GM23338 (cell line): Measurements from ENCODE around the gene PTPN22. TPM values are rescaled to one million over a fixed set of nuclear protein-coding genes. Genes with fewer than 3 reads are reported as not detected.

Experiments
- ATAC-seq: fragments of 200-7000 bp; cut with Tn5 transposase; 3 replicates; pipeline ENCODE4 v1.9.1; 2020
- DNase-seq: peaks from one replicate; pipeline ENCODE4 v3.0.0-alpha.2; 2015; ENCODE audit warnings: low spot score
- H2AFZ ChIP-seq: fragments of 200-600 bp; sonication (generic); 2 replicates; pipeline ENCODE4 v1.8.0; 2016; ENCODE audit warnings: antibody characterized with exemption, mild to moderate bottlenecking, moderate library complexity
- H3F3A ChIP-seq: fragments of 200-600 bp; sonication (generic); replicated peaks from 2 replicates; pipeline ENCODE4 v1.8.0; 2017; ENCODE audit warnings: antibody characterized with exemption, mixed run types, low read depth
- H3K27ac ChIP-seq: fragments of 200-600 bp; sonication (generic); 2 replicates; pipeline ENCODE4 v1.6.1; 2016; ENCODE audit warnings: low read depth
- H3K27me3 ChIP-seq: fragments of 200-600 bp; sonication (generic); 2 replicates; pipeline ENCODE4 v1.8.0; 2016; ENCODE audit warnings: mild to moderate bottlenecking, mixed run types, moderate library complexity; ENCODE audit not compliant: insufficient read depth
- H3K36me3 ChIP-seq: fragments of 200-600 bp; sonication (generic); 2 replicates; pipeline ENCODE4 v1.8.0; 2016; ENCODE audit warnings: mild to moderate bottlenecking; ENCODE audit not compliant: insufficient read depth
- H3K4me1 ChIP-seq: fragments of 200-600 bp; sonication (generic); 2 replicates; pipeline ENCODE4 v1.8.0; 2016; ENCODE audit warnings: mild to moderate bottlenecking, moderate library complexity; ENCODE audit not compliant: insufficient read depth
- H3K4me2 ChIP-seq: fragments of 200-600 bp; sonication (generic); 2 replicates; pipeline ENCODE4 v1.7.1; 2017; ENCODE audit warnings: mixed run types
- H3K4me3 ChIP-seq: fragments of 200-600 bp; sonication (generic); 2 replicates; pipeline ENCODE4 v1.6.1; 2016; ENCODE audit warnings: mixed run types
- H3K79me2 ChIP-seq: fragments of 200-600 bp; sonication (generic); replicated peaks from 2 replicates; pipeline ENCODE4 v1.8.0; 2017; ENCODE audit warnings: mild to moderate bottlenecking; ENCODE audit not compliant: insufficient read depth
- H3K9me2 ChIP-seq: fragments of 200-600 bp; sonication (generic); 2 replicates; pipeline ENCODE4 v1.8.0; 2017; ENCODE audit not compliant: insufficient read depth
- H4K20me1 ChIP-seq: fragments of 200-600 bp; sonication (generic); replicated peaks from 2 replicates; pipeline ENCODE4 v1.8.0; 2017; ENCODE audit warnings: mild to moderate bottlenecking; ENCODE audit not compliant: insufficient read depth
- H3K27ac Mint-ChIP-seq: 2 replicates; pipeline ENCODE4 v1.8.0; 2020; ENCODE audit warnings: inconsistent platforms, mild to moderate bottlenecking, moderate library complexity, mixed read lengths
- H3K27me3 Mint-ChIP-seq: 3 replicates; pipeline ENCODE4 v1.8.0; 2022; ENCODE audit warnings: low read depth, mild to moderate bottlenecking, moderate library complexity, mixed read lengths, inconsistent platforms; ENCODE audit not compliant: insufficient read depth, poor library complexity
- H3K36me3 Mint-ChIP-seq: 3 replicates; pipeline ENCODE4 v1.8.0; 2021; ENCODE audit warnings: low read depth, mild to moderate bottlenecking, inconsistent platforms, moderate library complexity, mixed read lengths
- H3K4me1 Mint-ChIP-seq: 3 replicates; pipeline ENCODE4 v1.8.0; 2020; ENCODE audit warnings: mild to moderate bottlenecking, inconsistent platforms, mixed read lengths
- H3K4me3 Mint-ChIP-seq: 3 replicates; pipeline ENCODE4 v1.8.0; 2021; ENCODE audit warnings: moderate library complexity, mild to moderate bottlenecking, inconsistent platforms, mixed read lengths
- H3K9me3 Mint-ChIP-seq: 3 replicates; pipeline ENCODE4 v1.8.0; 2020; ENCODE audit warnings: moderate library complexity, mild to moderate bottlenecking, inconsistent platforms, mixed read lengths
- CREB1 ChIP-seq: fragments of 250-450 bp; sonication (Bioruptor Pico); IDR thresholded peaks from 2 replicates; pipeline ENCODE4 v1.5.0; 2020; ENCODE audit warnings: low read depth, mild to moderate bottlenecking, moderate library complexity
- EZH2 ChIP-seq: fragments of 200-600 bp; sonication (generic); IDR thresholded peaks from one replicate; pipeline ENCODE4 v1.8.0; 2017; ENCODE audit warnings: antibody characterized with exemption, mild to moderate bottlenecking, low read depth; ENCODE audit not compliant: unreplicated experiment
- EZH2phosphoT487 ChIP-seq: fragments of 200-600 bp; sonication (generic); IDR thresholded peaks from one replicate; pipeline ENCODE4 v1.8.1; 2018; ENCODE audit warnings: antibody characterized with exemption; ENCODE audit not compliant: unreplicated experiment
- JUNB ChIP-seq: IDR thresholded peaks from one replicate; pipeline ENCODE4 v1.6.1; 2016; ENCODE audit warnings: antibody characterized with exemption; ENCODE audit not compliant: unreplicated experiment
- NANOG ChIP-seq: IDR thresholded peaks from 2 replicates; pipeline ENCODE4 v1.6.1; 2016; ENCODE audit warnings: antibody characterized with exemption, borderline replicate concordance
- POLR2AphosphoS5 ChIP-seq: IDR thresholded peaks from 2 replicates; pipeline ENCODE4 v1.6.1; 2016; ENCODE audit warnings: antibody characterized with exemption, low read depth
- STAT1 ChIP-seq: IDR thresholded peaks from one replicate; pipeline ENCODE4 v1.6.1; 2016; ENCODE audit warnings: antibody characterized with exemption; ENCODE audit not compliant: unreplicated experiment
- ZNF114 ChIP-seq: fragments of 250-450 bp; sonication (Bioruptor Pico); IDR thresholded peaks from 2 replicates; pipeline ENCODE4 v1.5.0; 2020; ENCODE audit warnings: mild to moderate bottlenecking, moderate library complexity
- ZNF331 ChIP-seq: fragments of 250-450 bp; sonication (Bioruptor Pico); IDR thresholded peaks from 2 replicates; pipeline ENCODE4 v1.5.0; 2020; ENCODE audit warnings: low read depth, mild to moderate bottlenecking, moderate library complexity
- polyA plus RNA-seq: library from polyadenylated mRNA; unstranded; fragments of >200 nt; fragmentation: Nextera tagmentation; extraction: Ambion mirVana; gene quantifications from 2 replicates; pipeline ENCODE4 v1.2.1, GENCODE V29; 2016
- total RNA-seq: library from RNA; depleted of rRNA; stranded (reverse); fragments of >200 nt; shearing (Covaris generic); gene quantifications from 2 replicates; pipeline ENCODE4 v1.2.3, GENCODE V29; 2014
- TF ChIP-seq, protein P1 (sequence below): IDR thresholded peaks from 2 replicates; pipeline ENCODE4 v1.6.1; 2016; ENCODE audit warnings: antibody characterized with exemption
- TF ChIP-seq, protein P2 (sequence below): fragments of 250-450 bp; sonication (Bioruptor Pico); IDR thresholded peaks from 2 replicates; pipeline ENCODE4 v1.5.0; 2020; ENCODE audit warnings: mild to moderate bottlenecking, moderate library complexity
- TF ChIP-seq, protein P3 (sequence below), 2 experiments: fragments of 200-600 bp in 1 of 2; sonication (generic) in 1 of 2; conservative IDR thresholded peaks; 2 replicates each; pipeline versions ENCODE4 v1.5.1 to v1.6.1; 2016 to 2017; ENCODE audit warnings: antibody characterized with exemption in 2 of 2, low read depth in 2 of 2, mild to moderate bottlenecking in 2 of 2, moderate library complexity in 1 of 2
- TF ChIP-seq, protein P4 (sequence below): IDR thresholded peaks from one replicate; pipeline ENCODE4 v1.6.1; 2018; ENCODE audit warnings: antibody characterized with exemption; ENCODE audit not compliant: unreplicated experiment

PTPN22 gene
- total and polyA plus RNA-seq, 2 experiments from 2014 or later, result 0.08 TPM; not detected in 1

DNA sequence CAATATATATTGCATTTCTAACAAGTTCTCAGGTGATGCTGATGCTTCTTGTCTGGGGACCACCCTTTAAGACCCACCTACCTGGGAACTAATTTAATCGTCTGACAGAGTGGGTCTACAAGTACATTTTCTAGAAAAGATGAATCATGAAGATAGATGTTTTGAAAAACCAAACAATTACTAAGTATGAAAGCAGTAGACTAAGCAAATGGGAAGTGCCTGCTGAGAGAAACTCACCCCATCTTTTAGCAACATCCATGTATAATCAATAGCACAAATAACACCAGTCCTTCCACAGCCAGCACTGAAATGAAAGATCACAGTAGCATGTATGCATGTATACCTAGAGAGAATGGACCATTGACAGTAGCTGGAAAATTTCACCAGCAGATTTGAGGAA is 17.3 kb downstream of the PTPN22 start:
- DNase-seq (no peak), ATAC-seq (no peak)
- Histone ChIP-seq H3K9me2 (no peaks in the 10 kb centered on the region), H3K27ac (no peak overlapping the region), H3K4me1 (no peaks in the 10 kb centered on the region), H3F3A (no peaks in the 10 kb centered on the region), H3K4me3 (no peak overlapping the region), H3K79me2 (no peaks in the 10 kb centered on the region), H3K27me3 (no peaks in the 10 kb centered on the region), H4K20me1 (no peaks in the 10 kb centered on the region), H2AFZ (no peak overlapping the region), H3K4me2 (no peak overlapping the region), H3K36me3 (no peaks in the 10 kb centered on the region)
- TF ChIP-seq, protein P1, sequence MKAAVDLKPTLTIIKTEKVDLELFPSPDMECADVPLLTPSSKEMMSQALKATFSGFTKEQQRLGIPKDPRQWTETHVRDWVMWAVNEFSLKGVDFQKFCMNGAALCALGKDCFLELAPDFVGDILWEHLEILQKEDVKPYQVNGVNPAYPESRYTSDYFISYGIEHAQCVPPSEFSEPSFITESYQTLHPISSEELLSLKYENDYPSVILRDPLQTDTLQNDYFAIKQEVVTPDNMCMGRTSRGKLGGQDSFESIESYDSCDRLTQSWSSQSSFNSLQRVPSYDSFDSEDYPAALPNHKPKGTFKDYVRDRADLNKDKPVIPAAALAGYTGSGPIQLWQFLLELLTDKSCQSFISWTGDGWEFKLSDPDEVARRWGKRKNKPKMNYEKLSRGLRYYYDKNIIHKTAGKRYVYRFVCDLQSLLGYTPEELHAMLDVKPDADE, result no peak
- TF ChIP-seq STAT1, result no peak
- TF ChIP-seq, protein P2, sequence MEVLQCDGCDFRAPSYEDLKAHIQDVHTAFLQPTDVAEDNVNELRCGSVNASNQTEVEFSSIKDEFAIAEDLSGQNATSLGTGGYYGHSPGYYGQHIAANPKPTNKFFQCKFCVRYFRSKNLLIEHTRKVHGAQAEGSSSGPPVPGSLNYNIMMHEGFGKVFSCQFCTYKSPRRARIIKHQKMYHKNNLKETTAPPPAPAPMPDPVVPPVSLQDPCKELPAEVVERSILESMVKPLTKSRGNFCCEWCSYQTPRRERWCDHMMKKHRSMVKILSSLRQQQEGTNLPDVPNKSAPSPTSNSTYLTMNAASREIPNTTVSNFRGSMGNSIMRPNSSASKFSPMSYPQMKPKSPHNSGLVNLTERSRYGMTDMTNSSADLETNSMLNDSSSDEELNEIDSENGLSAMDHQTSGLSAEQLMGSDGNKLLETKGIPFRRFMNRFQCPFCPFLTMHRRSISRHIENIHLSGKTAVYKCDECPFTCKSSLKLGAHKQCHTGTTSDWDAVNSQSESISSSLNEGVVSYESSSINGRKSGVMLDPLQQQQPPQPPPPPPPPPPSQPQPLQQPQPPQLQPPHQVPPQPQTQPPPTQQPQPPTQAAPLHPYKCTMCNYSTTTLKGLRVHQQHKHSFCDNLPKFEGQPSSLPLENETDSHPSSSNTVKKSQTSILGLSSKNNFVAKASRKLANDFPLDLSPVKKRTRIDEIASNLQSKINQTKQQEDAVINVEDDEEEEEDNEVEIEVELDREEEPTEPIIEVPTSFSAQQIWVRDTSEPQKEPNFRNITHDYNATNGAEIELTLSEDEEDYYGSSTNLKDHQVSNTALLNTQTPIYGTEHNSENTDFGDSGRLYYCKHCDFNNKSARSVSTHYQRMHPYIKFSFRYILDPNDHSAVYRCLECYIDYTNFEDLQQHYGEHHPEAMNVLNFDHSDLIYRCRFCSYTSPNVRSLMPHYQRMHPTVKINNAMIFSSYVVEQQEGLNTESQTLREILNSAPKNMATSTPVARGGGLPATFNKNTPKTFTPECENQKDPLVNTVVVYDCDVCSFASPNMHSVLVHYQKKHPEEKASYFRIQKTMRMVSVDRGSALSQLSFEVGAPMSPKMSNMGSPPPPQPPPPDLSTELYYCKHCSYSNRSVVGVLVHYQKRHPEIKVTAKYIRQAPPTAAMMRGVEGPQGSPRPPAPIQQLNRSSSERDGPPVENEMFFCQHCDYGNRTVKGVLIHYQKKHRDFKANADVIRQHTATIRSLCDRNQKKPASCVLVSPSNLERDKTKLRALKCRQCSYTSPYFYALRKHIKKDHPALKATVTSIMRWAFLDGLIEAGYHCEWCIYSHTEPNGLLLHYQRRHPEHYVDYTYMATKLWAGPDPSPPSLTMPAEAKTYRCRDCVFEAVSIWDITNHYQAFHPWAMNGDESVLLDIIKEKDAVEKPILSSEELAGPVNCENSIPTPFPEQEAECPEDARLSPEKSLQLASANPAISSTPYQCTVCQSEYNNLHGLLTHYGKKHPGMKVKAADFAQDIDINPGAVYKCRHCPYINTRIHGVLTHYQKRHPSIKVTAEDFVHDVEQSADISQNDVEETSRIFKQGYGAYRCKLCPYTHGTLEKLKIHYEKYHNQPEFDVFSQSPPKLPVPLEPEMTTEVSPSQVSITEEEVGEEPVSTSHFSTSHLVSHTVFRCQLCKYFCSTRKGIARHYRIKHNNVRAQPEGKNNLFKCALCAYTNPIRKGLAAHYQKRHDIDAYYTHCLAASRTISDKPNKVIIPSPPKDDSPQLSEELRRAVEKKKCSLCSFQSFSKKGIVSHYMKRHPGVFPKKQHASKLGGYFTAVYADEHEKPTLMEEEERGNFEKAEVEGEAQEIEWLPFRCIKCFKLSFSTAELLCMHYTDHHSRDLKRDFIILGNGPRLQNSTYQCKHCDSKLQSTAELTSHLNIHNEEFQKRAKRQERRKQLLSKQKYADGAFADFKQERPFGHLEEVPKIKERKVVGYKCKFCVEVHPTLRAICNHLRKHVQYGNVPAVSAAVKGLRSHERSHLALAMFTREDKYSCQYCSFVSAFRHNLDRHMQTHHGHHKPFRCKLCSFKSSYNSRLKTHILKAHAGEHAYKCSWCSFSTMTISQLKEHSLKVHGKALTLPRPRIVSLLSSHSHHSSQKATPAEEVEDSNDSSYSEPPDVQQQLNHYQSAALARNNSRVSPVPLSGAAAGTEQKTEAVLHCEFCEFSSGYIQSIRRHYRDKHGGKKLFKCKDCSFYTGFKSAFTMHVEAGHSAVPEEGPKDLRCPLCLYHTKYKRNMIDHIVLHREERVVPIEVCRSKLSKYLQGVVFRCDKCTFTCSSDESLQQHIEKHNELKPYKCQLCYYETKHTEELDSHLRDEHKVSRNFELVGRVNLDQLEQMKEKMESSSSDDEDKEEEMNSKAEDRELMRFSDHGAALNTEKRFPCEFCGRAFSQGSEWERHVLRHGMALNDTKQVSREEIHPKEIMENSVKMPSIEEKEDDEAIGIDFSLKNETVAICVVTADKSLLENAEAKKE (CRISPR knock-in tag), result no peak
- no peak for TF ChIP-seq EZH2
- TF ChIP-seq JUNB, result no peak
- TF ChIP-seq, protein P3, sequence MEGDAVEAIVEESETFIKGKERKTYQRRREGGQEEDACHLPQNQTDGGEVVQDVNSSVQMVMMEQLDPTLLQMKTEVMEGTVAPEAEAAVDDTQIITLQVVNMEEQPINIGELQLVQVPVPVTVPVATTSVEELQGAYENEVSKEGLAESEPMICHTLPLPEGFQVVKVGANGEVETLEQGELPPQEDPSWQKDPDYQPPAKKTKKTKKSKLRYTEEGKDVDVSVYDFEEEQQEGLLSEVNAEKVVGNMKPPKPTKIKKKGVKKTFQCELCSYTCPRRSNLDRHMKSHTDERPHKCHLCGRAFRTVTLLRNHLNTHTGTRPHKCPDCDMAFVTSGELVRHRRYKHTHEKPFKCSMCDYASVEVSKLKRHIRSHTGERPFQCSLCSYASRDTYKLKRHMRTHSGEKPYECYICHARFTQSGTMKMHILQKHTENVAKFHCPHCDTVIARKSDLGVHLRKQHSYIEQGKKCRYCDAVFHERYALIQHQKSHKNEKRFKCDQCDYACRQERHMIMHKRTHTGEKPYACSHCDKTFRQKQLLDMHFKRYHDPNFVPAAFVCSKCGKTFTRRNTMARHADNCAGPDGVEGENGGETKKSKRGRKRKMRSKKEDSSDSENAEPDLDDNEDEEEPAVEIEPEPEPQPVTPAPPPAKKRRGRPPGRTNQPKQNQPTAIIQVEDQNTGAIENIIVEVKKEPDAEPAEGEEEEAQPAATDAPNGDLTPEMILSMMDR (conservative IDR thresholded peaks at IDR 0.05; ENCODE audit: low read depth in 2 of 2), result no peak
- no peak for TF ChIP-seq ZNF331 (CRISPR knock-in tag)
- TF ChIP-seq POLR2AphosphoS5, result no peak
- TF ChIP-seq CREB1, result no peak
- TF ChIP-seq, protein P4, sequence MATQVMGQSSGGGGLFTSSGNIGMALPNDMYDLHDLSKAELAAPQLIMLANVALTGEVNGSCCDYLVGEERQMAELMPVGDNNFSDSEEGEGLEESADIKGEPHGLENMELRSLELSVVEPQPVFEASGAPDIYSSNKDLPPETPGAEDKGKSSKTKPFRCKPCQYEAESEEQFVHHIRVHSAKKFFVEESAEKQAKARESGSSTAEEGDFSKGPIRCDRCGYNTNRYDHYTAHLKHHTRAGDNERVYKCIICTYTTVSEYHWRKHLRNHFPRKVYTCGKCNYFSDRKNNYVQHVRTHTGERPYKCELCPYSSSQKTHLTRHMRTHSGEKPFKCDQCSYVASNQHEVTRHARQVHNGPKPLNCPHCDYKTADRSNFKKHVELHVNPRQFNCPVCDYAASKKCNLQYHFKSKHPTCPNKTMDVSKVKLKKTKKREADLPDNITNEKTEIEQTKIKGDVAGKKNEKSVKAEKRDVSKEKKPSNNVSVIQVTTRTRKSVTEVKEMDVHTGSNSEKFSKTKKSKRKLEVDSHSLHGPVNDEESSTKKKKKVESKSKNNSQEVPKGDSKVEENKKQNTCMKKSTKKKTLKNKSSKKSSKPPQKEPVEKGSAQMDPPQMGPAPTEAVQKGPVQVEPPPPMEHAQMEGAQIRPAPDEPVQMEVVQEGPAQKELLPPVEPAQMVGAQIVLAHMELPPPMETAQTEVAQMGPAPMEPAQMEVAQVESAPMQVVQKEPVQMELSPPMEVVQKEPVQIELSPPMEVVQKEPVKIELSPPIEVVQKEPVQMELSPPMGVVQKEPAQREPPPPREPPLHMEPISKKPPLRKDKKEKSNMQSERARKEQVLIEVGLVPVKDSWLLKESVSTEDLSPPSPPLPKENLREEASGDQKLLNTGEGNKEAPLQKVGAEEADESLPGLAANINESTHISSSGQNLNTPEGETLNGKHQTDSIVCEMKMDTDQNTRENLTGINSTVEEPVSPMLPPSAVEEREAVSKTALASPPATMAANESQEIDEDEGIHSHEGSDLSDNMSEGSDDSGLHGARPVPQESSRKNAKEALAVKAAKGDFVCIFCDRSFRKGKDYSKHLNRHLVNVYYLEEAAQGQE, result no peak
- TF ChIP-seq ZNF114 (CRISPR knock-in tag), result no peak
- TF ChIP-seq NANOG, result no peak
- no peak for TF ChIP-seq EZH2phosphoT487
- no peaks in the 10 kb centered on the region for H3K4me1 Mint-ChIP-seq
- H3K9me3 Mint-ChIP-seq, result no peaks in the 10 kb centered on the region
- no peak overlapping the region for H3K4me3 Mint-ChIP-seq
- no peaks in the 10 kb centered on the region for H3K36me3 Mint-ChIP-seq
- peaks cover 1% of the 10 kb centered on the region for H3K27me3 Mint-ChIP-seq
- no peak overlapping the region for H3K27ac Mint-ChIP-seq
